NCI-H1092 treated with DMSO at 0.1 percent for 48 hours (cell line): ENCODE data around the gene BLOC1S4.
"Not testable (repeated sequence)": the region's sequence is repeated elsewhere in the genome, so short reads cannot be mapped to it uniquely, and the experiment has no call there.

Source experiments
- DNase-seq: peaks from one replicate; lab custom pipeline; 2025; lab: John Stamatoyannopoulos, UW

Gene BLOC1S4, protein sequence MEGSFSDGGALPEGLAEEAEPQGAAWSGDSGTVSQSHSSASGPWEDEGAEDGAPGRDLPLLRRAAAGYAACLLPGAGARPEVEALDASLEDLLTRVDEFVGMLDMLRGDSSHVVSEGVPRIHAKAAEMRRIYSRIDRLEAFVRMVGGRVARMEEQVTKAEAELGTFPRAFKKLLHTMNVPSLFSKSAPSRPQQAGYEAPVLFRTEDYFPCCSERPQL

DNA sequence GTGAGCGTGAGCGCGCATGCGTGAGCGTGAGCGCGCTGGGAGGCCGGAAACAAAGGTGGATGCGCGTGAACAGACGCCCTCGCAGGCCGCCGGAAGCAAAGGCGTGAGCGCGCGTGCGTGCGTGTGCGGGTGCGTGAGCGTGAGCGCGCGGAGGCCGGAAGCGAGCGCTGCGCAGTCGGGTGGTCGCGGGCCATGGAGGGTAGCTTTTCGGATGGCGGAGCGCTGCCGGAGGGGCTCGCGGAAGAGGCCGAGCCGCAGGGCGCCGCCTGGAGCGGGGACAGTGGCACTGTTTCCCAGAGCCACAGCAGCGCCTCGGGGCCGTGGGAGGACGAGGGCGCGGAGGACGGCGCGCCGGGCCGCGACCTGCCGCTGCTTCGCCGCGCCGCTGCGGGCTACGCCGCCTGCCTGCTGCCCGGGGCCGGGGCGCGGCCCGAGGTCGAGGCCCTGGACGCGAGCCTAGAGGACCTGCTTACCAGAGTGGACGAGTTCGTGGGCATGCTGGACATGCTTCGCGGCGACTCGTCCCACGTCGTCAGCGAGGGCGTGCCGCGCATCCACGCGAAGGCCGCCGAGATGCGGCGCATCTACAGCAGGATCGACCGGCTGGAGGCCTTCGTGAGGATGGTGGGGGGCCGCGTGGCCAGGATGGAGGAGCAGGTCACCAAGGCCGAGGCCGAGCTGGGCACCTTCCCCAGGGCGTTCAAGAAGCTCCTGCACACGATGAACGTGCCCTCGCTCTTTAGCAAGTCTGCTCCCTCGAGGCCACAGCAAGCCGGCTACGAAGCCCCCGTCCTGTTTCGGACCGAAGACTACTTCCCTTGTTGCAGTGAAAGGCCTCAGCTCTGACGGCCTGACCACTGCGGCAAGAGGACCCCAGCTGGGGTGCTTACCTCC is at the start of gene BLOC1S4:
BLOC1S4 (plus strand) TSS at position 157 of the 894 bp plus-strand sequence; CDS start at position 193, 36 bp downstream.
- peak; percentile 91 for DNase-seq

DNA sequence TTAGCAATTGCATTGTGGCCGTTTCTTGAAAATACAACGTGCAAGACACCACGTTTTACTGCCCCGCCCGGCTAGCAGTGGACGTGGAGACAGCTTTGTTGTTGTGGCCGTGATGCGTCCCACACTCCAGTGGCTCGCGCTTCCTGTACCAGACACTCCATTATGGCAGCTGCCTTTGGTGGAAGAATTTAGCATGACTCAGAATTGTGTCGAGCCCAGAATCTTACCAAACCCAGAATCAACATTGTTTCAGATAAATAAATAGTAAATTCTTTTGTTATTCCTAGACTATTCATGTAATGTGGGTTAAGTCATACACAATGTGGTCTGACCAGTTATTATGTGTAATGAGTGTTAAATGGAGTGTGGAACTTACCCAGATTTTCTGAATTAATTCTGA is 47.6 kb upstream of the BLOC1S4 start:
- DNase-seq, result no peak

DNA sequence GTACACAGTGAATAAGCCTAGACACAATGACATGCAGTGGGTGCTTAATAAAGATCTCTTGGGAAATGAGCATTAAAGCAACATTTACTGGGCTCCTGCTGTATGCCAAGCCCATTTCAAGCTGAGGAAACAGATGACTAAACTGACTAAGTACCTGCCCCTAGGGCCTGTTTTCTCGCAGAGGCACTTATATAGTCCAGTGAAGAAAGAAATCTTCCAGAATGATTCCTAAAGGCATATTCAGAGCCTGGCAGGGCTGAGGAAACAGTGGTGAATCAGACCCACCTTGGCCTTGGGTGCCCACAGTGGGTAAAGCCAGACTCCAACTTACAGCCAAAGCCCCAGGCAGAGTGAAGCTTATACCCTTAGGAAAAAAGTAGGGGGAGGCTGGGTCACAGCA is 44.3 kb upstream of the BLOC1S4 start:
- DNase-seq, result no peak

DNA sequence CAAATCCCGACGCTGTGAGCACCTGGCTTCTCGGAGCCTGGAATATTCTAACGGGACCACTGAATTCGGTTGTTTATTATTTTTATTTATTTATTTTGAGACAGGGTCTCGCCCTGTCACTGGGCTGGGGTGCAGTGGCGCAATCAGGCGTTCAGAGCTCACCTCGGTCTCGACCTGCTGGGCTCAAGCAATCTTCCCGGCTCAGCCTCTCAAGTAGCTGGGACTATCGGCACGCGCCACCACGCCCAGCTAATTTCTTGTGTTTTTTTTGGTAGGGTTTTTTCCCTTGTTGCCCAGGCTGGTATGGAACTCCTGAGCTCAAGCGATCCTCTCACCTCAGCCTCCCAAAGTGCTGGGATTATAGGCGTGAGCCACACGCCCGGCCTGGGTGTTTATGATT is 43.8 kb upstream of the BLOC1S4 start:
- DNase-seq, result no peak

DNA sequence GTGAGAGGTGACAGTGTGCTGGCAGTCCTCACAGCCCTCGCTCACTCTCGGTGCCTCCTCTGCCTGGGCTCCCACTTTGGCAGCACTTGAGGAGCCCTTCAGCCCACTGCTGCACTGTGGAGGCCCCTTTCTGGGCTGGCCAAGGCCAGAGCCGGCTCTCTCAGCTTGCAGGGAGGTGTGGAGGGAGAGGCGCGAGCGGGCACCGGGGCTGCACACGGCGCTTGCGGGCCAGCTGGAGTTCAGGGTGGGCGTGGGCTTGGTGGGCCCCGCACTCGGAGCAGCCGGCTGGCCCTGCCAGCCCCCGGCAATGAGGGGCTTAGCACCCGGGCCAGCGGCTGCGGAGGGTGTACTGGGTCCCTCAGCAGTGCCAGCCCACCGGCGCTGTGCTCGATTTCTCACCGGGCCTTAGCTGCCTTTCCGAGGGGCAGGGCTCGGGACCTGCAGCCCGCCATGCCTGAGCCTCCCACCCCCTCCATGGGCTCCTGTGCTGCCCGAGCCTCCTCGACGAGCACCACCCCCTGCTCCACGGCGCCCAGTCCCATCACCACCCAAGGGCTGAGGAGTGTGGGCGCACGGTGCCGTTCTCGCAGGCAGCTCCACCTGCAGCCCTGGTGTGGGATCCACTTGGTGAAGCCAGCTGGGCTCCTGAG is 43.3 kb upstream of the BLOC1S4 start:
- DNase-seq, result not testable (repeated sequence)

DNA sequence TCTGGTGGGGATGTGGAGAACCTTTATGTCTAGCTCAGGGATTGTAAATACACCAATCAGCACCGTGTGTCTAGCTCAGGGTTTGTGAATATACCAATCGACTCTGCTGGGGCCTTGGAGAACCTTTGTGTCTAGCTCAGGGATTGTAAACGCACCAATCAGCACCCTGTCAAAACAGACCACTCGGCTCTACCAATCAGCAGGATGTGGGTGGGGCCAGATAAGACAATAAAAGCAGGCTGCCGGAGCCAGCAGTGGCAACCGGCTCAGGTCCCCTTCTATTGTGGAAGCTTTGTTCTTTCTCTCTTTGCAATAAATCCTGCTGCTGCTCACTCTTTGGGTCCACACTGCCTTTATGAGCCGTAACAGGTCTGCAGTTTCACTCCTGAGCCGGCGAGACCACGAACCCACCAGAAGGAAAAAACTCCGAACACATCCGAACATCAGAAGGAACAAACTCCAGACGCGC is 42.7 kb upstream of the BLOC1S4 start:
- DNase-seq, result peak; percentile 56

DNA sequence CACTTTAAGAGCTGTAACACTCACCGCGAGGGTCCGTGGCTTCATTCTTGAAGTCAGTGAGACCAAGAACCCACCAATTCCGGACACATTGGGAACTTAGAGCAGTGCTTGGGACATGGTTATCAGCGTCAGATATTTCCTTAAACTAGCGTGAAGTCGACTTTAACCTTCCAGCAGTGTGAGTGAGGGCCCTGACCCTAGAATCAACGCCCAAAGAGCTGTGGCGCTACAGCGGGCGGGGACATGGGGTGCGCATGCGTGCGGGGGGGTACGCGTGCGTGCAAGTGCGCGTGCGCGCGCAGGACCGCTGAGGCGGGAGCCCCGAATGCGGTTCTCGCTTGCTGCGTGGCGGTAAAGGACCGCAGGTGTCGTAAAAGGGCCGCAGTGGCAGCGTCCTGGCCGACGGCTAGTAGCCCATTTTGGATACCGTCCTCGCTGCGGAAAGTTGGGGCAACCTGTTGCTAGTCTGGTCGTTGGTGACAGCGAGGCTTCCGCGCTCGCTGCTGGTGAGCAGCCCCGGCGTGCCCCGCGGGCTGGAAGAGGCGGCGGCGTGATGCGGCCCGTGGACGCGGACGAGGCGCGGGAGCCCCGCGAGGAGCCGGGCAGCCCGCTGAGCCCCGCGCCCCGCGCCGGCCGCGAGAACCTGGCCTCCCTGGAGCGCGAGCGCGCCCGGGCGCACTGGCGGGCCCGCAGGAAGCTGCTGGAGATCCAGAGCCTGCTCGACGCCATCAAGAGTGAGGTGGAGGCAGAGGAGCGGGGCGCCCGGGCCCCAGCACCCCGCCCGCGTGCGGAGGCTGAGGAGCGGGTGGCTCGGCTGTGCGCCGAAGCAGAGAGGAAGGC is 42.1 kb upstream of the BLOC1S4 start:
- peak; percentile 92 for DNase-seq

DNA sequence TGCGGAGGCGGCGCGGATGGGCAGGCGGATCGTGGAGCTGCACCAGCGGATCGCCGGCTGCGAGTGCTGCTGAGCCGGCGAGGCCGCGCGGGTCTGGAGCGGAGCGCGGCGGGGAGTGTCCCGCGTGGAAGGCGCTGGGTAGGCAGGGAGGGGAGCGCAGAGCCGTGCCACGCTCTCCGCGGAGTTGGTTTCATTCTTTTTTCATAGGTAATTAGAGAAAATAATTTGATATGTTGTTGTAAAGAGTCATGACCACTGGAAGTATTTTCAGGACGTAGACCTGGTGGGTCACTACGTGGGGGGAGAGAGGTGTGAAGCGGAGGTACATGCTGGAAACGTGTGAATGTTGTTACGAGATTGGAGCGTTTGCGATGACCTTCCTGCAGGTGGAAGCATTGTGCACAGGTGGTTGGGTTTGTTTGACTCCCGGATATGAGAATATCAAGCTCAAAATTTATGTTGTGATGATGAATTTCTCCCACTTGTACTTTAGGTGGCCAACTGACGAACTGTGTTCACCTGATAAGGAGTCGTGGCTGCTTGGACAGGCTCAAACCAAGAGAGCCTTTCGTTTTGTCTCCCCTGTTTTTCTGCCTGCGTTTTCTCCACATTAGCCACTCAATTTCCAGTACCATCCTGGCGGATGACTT is 41.3 kb upstream of the BLOC1S4 start:
- peak; percentile 38 for DNase-seq

DNA sequence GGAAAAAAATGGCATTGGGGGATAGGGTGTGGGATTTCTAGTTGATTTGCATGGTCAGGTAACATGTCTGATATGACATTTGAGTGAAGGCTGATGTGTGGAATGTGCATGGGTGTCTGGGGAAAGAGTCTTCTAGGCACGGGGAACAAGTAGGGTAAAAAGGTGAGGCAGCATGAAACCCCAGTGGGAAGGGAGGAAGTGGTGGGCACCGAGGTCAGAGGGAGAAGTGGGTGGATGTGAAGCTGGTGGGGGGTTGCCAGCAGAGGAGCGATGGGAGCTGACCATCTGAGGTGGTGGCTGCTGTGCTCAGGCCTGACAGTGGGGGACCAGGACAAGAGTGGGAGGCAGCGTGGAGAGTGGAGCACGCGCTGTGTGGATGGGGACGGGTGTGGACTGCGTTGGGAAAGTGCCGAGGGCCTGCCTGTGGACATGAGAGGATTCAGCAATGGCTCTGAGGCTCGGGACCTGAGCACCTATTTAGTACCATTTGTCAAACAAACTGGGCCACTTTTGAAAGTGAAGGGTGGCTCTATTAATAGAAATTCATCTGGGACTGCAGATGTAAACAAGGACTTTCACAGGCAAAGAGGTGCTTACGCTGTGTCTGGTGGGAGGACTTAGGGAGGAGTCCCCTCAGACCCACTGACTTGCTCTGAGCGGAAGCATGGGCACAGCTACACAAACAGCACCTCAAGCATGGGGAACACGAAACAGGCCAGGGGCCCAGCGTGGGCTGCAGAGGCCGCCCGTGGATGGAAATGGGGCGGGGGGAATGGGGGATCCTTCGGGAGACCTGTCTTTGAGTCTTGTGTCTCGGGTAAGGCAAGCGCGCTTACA is 39.0 kb upstream of the BLOC1S4 start:
- no peak for DNase-seq

DNA sequence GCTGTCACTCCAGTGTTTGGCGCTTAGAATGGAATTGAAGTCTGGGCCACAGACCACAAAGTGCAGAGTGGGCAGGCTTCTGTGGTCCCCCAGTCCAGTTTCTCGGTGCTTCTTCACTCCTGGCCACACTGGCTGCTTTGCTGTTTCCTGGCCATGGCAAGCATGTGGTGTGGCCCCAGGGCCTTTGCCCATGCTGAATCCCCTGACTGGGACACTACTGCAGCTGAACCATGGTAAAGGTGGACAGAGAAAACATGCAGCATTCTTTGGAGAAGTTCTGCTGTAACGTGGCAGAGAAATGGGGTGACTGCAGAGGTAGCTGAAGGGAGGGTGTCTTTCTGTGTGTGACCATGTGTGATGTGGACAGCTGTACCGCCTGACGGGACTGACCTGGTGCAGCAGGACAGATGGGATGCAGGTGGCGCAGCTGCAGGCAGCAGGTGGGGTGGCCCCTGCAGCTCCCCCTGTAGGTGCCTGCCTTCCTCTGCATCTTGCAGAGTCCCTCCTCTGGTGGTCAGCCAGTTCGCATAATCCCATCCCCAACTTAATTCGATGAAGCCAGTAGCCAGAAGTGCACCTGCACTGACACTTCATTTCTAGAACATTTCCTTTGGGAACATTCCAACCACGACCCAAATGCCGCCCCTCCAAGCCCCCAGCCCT is 35.5 kb upstream of the BLOC1S4 start:
- DNase-seq, result no peak

DNA sequence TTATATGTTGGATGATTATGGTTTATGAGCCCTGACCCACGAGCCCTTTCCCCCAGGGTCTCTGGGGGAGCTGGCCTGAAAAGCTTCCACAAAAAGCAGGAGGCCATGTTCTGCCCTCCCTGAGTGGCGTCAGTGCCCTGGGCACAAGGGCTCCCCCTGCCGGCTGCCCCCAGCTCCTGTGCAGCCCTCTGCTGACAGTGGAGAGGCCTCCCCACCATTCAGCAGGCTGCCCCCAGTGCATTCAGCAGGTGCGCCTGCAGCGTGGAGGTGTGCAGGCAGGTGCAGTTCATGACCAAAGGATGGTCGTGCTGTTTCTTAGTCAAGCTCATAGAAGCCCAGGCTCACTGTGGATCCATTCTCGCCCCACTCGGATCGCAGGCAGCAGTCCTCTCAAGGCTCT is 34.8 kb upstream of the BLOC1S4 start:
- no peak for DNase-seq

DNA sequence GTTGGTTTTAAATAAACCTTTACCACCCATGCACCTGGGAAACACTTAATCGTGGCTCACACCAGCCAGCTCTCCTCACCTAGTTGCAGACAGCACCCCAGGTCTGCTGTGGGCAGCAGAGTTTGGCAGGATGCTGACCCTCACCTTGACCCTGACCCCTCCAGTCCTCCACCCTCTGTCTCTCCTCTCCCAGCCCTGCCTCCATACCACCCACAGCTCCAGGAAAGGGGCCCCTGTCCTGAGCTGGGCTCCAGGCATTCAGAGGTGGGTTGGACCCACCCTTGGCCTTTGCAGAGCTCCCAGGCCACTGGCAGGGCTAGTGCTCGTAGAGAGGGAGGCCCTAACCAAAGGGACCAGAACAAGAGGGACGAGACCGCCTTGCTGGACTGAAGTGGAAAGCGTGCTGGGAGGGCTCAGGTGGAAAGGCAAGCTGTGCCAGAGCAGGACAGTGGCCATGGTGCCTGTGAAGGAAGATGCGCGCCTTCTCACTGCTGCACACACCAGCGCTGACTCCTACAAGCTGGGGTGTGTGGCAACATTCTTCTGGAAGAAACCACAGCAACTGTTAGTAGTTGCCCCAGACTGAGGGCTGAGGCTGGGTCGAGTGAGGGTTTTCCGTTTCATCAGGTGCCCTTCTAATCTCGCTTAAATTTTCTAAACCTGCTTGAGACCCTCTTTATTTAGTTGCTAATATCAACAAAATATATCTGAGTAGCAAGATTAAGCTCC is 32.9 kb upstream of the BLOC1S4 start:
- DNase-seq, result no peak

DNA sequence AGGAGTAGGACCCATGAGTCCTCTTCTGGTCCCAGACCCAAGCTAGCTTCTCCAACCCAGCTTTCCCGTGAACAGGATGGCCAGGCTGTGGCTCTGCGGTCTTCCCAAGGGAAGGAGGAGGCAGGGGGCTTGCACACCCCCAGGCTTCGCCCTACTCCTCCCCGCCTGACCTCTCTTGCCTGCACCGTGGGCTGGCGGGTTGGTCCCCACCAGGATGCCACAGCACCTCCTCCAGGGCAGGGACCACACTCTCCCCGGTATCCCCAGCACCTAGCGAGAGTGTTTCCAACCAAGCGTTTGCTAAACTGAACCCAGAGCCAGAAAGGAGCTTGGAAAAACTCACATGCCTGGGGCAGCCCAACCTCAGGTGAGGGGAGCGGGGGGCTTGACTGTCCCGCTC is 31.3 kb upstream of the BLOC1S4 start:
- DNase-seq, result no peak

DNA sequence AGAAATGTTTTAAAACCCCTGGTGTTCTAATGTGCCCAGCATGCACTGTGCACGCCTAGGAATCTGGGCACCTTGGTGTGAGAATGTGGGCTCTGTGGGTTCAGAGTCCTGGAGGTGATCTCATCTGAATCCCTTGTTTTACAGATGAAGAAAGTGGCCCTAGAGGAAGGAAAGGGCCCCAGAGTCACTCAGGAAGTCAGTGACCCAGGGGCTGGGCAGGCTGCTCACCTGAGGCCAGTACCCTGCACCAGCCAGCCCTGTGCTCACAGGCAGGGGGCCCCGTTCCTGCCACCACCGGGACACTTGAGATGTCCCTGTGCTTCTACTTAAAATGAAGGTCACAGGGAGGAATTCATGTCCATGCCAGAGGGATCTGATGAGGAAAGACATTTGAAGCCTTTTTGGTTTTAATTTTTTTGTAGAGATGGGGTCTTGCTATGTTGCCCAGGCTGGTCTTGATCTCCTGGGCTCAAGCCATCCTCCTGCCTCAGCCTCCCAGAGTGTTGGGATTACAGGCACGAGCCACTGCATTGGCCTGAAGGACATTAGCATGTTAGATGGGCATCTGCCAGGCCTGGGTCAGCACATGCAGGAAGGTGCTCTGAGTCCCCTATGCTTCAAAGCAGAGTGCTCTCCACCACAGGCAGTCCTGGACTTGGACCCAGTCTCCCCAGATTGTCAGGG is 29.7 kb upstream of the BLOC1S4 start:
- DNase-seq, result no peak

DNA sequence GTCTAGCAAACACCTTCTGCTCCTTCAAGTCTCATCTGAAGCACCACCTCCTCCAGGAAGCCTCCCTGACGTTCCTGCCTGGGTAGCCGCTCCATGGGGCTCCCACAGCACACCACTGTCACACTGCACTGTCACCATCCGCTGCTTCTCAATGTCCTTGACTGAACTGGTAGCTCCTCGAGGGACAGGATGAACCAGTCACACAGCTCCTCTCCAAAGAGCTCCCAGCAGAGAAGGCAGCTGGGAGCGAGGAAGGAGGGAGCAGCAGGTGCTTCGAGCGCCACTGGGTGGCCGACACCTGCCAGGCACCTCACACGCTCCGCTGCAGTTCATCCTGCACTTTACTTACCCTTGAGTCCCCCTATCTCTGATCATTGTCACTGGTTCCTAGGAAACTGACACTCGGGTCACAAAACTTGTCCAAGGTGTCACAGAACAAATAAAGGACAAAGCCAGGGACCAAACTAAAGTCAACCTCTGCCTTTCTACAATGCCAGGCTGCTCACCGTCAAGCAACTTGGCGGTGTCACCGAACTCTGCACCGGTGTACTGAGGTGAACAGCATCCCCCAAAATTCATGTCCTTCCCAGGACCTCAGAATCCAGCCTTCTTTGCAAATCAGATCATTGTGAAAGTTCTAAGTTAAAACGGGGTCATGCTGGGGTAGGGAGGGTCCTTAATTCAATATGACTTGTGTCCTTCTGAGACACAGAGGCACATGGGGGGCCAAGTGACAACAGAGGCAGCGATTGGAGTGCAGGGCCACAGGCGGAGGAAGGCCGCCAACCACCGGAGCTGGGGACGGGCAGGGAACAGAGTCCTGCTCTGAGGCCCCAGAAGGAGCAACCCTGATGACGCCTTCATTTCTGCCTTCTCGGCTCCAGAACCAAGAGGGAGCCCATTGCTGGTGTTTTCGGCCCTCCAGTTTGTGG is 27.8 kb upstream of the BLOC1S4 start:
- DNase-seq, result no peak

DNA sequence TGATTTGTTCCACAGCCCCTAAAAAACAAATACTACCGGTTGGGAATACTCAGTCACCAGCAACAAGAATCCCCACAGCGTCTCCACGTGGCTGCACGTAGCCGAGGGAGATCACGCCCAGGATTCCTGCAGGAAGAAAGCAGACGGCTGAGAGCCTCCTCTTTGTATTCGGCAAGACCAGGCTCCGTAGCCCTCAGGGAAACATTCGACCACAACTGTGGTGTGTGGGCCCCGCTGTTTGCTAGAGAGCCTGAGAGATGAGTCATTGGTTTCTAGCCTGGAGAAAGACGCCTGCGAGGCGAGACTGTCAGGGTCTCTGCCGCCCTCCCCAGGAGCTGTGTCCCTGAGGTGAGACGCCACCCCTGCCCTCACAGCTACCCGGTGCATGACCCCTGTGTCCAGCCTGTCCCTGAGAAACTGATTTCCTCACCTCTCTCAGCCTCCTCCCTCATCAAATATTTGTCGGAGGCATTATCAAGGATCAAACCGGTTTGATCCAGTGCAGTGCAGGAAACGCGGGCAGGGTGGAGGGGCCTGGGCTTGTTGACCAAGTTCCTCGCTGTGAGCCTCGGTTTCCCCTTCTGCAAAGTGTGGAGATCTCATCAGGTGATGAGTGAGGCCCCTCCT is 27.0 kb upstream of the BLOC1S4 start:
- DNase-seq, result no peak

DNA sequence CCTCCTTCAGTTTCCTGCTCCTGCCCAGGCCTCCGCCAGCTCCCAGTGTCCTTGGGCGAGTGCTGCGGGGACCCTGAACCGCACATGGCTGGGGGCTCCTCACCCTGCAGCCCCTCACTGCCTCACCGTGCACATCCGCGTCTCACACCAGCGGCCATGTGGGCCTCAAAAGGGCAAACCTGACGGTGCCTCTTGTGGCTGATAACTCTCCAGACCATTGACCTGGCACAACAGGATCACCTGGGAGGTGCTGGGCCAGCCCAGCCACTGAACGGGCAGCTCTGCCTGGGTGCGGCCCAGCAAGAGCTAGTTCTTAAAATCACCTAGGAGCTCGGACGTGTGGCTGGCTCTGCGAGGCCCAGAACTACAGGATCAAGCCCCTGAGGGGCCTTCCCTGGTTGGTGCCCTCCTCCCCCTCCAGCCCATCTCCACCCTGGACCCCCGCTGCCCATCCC is 26.4 kb upstream of the BLOC1S4 start:
- no peak for DNase-seq
